ENCODE data around the gene WIPF1.

Gene WIPF1

GRCh38 chr2:174568425-174568824 lies 29.2 kb downstream of the WIPF1 start:
- TF ChIP-seq CTCF (IDR thresholded peaks at IDR 0.05; ENCODE audit: extremely low read depth, insufficient read depth, missing control alignments): no peak
- in situ Hi-C loops (cut with MboI; ENCODE audit: low pct_unique_long_range_greater_than_20kb, low sequenced_read_pairs, unreplicated experiment): no loop called here

GRCh38 chr2:174566871-174567270 lies 30.7 kb downstream of the WIPF1 start:
- no peak for DNase-seq (ENCODE audit: low spot score)
- in situ Hi-C loops (cut with MboI; ENCODE audit: low pct_unique_long_range_greater_than_20kb, low sequenced_read_pairs, unreplicated experiment): no loop called here
- TF ChIP-seq CTCF (IDR thresholded peaks at IDR 0.05; ENCODE audit: extremely low read depth, insufficient read depth, missing control alignments): no peak

More at GRCh38 chr2:174568425-174568824, 29.2 kb downstream of the WIPF1 start:
- DNase-seq (ENCODE audit: low spot score): no peak

- no peak for DNase-seq (ENCODE audit: low spot score)
- no peak for TF ChIP-seq CTCF (IDR thresholded peaks at IDR 0.05; ENCODE audit: extremely low read depth, insufficient read depth, missing control alignments)
- in situ Hi-C loops (cut with MboI; ENCODE audit: low pct_unique_long_range_greater_than_20kb, low sequenced_read_pairs, unreplicated experiment): no loop called here
These were observed 33.9 kb downstream of the WIPF1 start for GRCh38 chr2:174563530-174564282.

GRCh38 chr2:174561972-174562370 lies 35.6 kb downstream of the WIPF1 start:
- no peak for DNase-seq (ENCODE audit: low spot score)
- in situ Hi-C loops (cut with MboI; ENCODE audit: low pct_unique_long_range_greater_than_20kb, low sequenced_read_pairs, unreplicated experiment): no loop called here
- TF ChIP-seq CTCF (IDR thresholded peaks at IDR 0.05; ENCODE audit: extremely low read depth, insufficient read depth, missing control alignments): no peak

GRCh38 chr2:174561283-174561971 lies 36.2 kb downstream of the WIPF1 start:
- DNase-seq (ENCODE audit: low spot score): no peak
- TF ChIP-seq CTCF (IDR thresholded peaks at IDR 0.05; ENCODE audit: extremely low read depth, insufficient read depth, missing control alignments): no peak
- in situ Hi-C loops (cut with MboI; ENCODE audit: low pct_unique_long_range_greater_than_20kb, low sequenced_read_pairs, unreplicated experiment): no loop called here

GRCh38 chr2:174560737-174561136 lies 36.9 kb downstream of the WIPF1 start:
- no peak for DNase-seq (ENCODE audit: low spot score)
- no peak for TF ChIP-seq CTCF (IDR thresholded peaks at IDR 0.05; ENCODE audit: extremely low read depth, insufficient read depth, missing control alignments)
- in situ Hi-C loops (cut with MboI; ENCODE audit: low pct_unique_long_range_greater_than_20kb, low sequenced_read_pairs, unreplicated experiment): no loop called here
